ENCODE measurements around the gene TMEM109.

The TMEM109 gene

GRCh38 chr11:60946601-60947264, 32.8 kb downstream of the TMEM109 start:
- DNase-seq, result no peak

GRCh38 chr11:60947700-60948099, 33.7 kb downstream of the TMEM109 start:
- DNase-seq, result no peak

- DNase-seq, result no peak
Observed at GRCh38 chr11:60948250-60948649, 34.3 kb downstream of the TMEM109 start.

GRCh38 chr11:60950024-60950423, 36.1 kb downstream of the TMEM109 start:
- no peak for DNase-seq

- peak; percentile 31 to 36 for DNase-seq
Observed at GRCh38 chr11:60950933-60951605, 37.1 kb downstream of the TMEM109 start.

- DNase-seq, result no peak
Observed at GRCh38 chr11:60951606-60951903, 37.6 kb downstream of the TMEM109 start.

- peak; percentile 16 to 19 for DNase-seq
Observed at GRCh38 chr11:60951904-60952741, 38.2 kb downstream of the TMEM109 start, which contains the start of gene SLC15A3. Gene SLC15A3, minus strand, starts transcription at chr11:60952176. Its CDS starts 625 bp downstream, at chr11:60951551.

- DNase-seq, result no peak
Observed at GRCh38 chr11:60952742-60953170, 38.8 kb downstream of the TMEM109 start.

GRCh38 chr11:60953781-60954180, 39.8 kb downstream of the TMEM109 start:
- no peak for DNase-seq

- no peak for DNase-seq
Observed at GRCh38 chr11:60954421-60954820, 40.5 kb downstream of the TMEM109 start.

GRCh38 chr11:60955571-60955970, 41.6 kb downstream of the TMEM109 start:
- DNase-seq, result no peak

- DNase-seq, result no peak
Observed at GRCh38 chr11:60957188-60957587, 43.2 kb downstream of the TMEM109 start.

GRCh38 chr11:60959431-60959830, 45.5 kb downstream of the TMEM109 start:
- DNase-seq, result no peak

- no peak for DNase-seq
Observed at GRCh38 chr11:60960405-60960804, 46.4 kb downstream of the TMEM109 start.

GRCh38 chr11:60964801-60965200, 50.8 kb downstream of the TMEM109 start:
- DNase-seq, result no peak

- no peak for DNase-seq
Observed at GRCh38 chr11:60966890-60967289, 52.9 kb downstream of the TMEM109 start.

- DNase-seq, result no peak
Observed at GRCh38 chr11:60968223-60968622, 54.3 kb downstream of the TMEM109 start.

- peak; percentile 81 to 85 for DNase-seq
Observed at GRCh38 chr11:60970369-60970774, 56.4 kb downstream of the TMEM109 start.

- no peak for DNase-seq
Observed at GRCh38 chr11:60970890-60971289, 56.9 kb downstream of the TMEM109 start.

GRCh38 chr11:60971520-60971919, 57.6 kb downstream of the TMEM109 start, which contains the start of gene CD6:
Gene CD6, plus strand, starts transcription at chr11:60971680. Its CDS starts 186 bp downstream, at chr11:60971866.
- peak; percentile 66 to 68 for DNase-seq

- DNase-seq, result peak in 1 of 2 donors; percentile 24
Observed at GRCh38 chr11:60972182-60973030, 58.4 kb downstream of the TMEM109 start.

Data from activated CD4-positive, alpha-beta T cell treated with anti-CD3 and anti-CD28 coated beads for 4 hours (primary cell).